OCI-LY7 (cell line): Measurements from ENCODE around the gene OR6N2. TPM values are rescaled to one million over a fixed set of nuclear protein-coding genes. Genes with fewer than 3 reads are reported as not detected.

ENCODE experiments used
- BruUV-seq: library from RNA; stranded (reverse); fragments of 400-500 nt; replicated peaks from 2 replicates; lab custom pipeline; 2021; lab: Mats Ljungman, UMichigan
- CTCF ChIA-PET: fragments of 300-600 bp; sonication (Branson Sonifier 250); formaldehyde crosslinking; loops from one replicate; lab custom pipeline; 2022; ENCODE audit warnings: antibody characterized with exemption; ENCODE audit not compliant: unreplicated experiment; lab: Charles Lee
- POLR2A ChIA-PET: fragments of 300-600 bp; sonication (Branson Sonifier 250); formaldehyde crosslinking; loops from one replicate; lab custom pipeline; 2022; ENCODE audit warnings: antibody characterized with exemption; lab: Charles Lee
- DNase-seq: peaks from one replicate; pipeline ENCODE4 v3.0.0-alpha.2; 2015; ENCODE audit warnings: low spot score
- H2AFZ ChIP-seq: fragments of 200-600 bp; sonication (generic), shearing (Covaris generic); 2 replicates; pipeline ENCODE4 v1.6.1; 2014; ENCODE audit warnings: mild to moderate bottlenecking, antibody characterized with exemption, low read length, moderate library complexity
- H3K27ac ChIP-seq: fragments of 200-600 bp; sonication (generic); 2 replicates; pipeline ENCODE4 v1.5.1; 2014; ENCODE audit warnings: mixed run types, low read depth, mild to moderate bottlenecking, moderate library complexity, low read length, inconsistent platforms; ENCODE audit not compliant: poor library complexity, severe bottlenecking
- H3K36me3 ChIP-seq: fragments of 200-600 bp; sonication (generic); 2 replicates; pipeline ENCODE4 v1.6.1; 2014; ENCODE audit warnings: mild to moderate bottlenecking, antibody characterized with exemption, low read length, moderate library complexity, mixed read lengths; ENCODE audit not compliant: insufficient read depth
- H3K4me1 ChIP-seq: fragments of 200-600 bp; sonication (generic); 2 replicates; pipeline ENCODE4 v1.5.1; 2014; ENCODE audit warnings: mild to moderate bottlenecking, low read length; ENCODE audit not compliant: insufficient read depth, poor library complexity, severe bottlenecking
- H3K4me2 ChIP-seq: fragments of 200-600 bp; sonication (generic); 2 replicates; pipeline ENCODE4 v1.6.1; 2014; ENCODE audit warnings: mild to moderate bottlenecking, low read length
- H3K4me3 ChIP-seq: fragments of 200-600 bp; sonication (generic); 2 replicates; pipeline ENCODE4 v1.5.1; 2014; ENCODE audit warnings: mild to moderate bottlenecking, low read depth, low read length; ENCODE audit not compliant: poor library complexity, severe bottlenecking
- H3K79me2 ChIP-seq: fragments of 200-600 bp; sonication (generic); 2 replicates; pipeline ENCODE4 v1.6.1; 2016; ENCODE audit warnings: low read depth, mild to moderate bottlenecking, low read length, moderate library complexity, mixed read lengths; ENCODE audit not compliant: insufficient read depth
- H3K9me2 ChIP-seq: fragments of 200-600 bp; sonication (generic); 2 replicates; pipeline ENCODE4 v1.6.1; 2016; ENCODE audit warnings: mild to moderate bottlenecking, low read length, mixed read lengths; ENCODE audit not compliant: insufficient read depth
- H3K9me3 ChIP-seq: fragments of 200-600 bp; sonication (generic); 2 replicates; pipeline ENCODE4 v1.6.1; 2014; ENCODE audit warnings: mild to moderate bottlenecking, mixed run types, low read length, mixed read lengths
- H4K20me1 ChIP-seq: fragments of 200-600 bp; sonication (generic); 2 replicates; pipeline ENCODE4 v1.6.1; 2014; ENCODE audit warnings: mild to moderate bottlenecking, antibody characterized with exemption, low read length, moderate library complexity, mixed read lengths; ENCODE audit not compliant: insufficient read depth
- CTCF ChIP-seq: fragments of 200-600 bp; sonication (generic); conservative IDR thresholded peaks from 2 replicates; pipeline ENCODE4 v1.5.1; 2014; ENCODE audit warnings: mild to moderate bottlenecking, antibody characterized with exemption, low read length, moderate library complexity, mixed read lengths
- EZH2phosphoT487 ChIP-seq: fragments of 200-600 bp; sonication (generic); IDR thresholded peaks from 2 replicates; pipeline ENCODE4 v1.6.1; 2018; ENCODE audit warnings: low read depth, borderline replicate concordance, mild to moderate bottlenecking, mixed run types, antibody characterized with exemption, low read length, moderate library complexity, mixed read lengths
- intact Hi-C: fragments of 100-400 bp; cut with micrococcal nuclease; formaldehyde crosslinking; loops from one replicate; pipeline ENCODE4 v1.10.0; 2022; ENCODE audit not compliant: unreplicated experiment
- total RNA-seq, 2 experiments: library from RNA; depleted of rRNA in 1 of 2; stranded (reverse); fragments of >200 nt in 1 of 2; shearing (Covaris generic) in 1 of 2; gene quantifications; 2 replicates each; pipeline ENCODE4 v1.2.3, GENCODE V29; 2014 to 2022

The OR6N2 gene
- total RNA-seq, 2 experiments from 2014 or later, result not detected

GRCh38 chr1:158809256-158809655 is 28.3 kb upstream of the OR6N2 start:
- H3K27ac ChIP-seq, result no peak overlapping the region
- intact Hi-C loops, result no loop called here
- TF ChIP-seq EZH2phosphoT487, result no peak
- TF ChIP-seq CTCF, result no peak
- H4K20me1 ChIP-seq, result no peaks in the 10 kb centered on the region
- CTCF ChIA-PET, result no interaction called here
- DNase-seq, result no peak
- H3K36me3 ChIP-seq, result no peaks in the 10 kb centered on the region
- H2AFZ ChIP-seq, result no peak overlapping the region
- H3K4me3 ChIP-seq, result no peak overlapping the region
- H3K4me2 ChIP-seq, result no peak overlapping the region
- no TSS peak for BruUV-seq
- H3K9me2 ChIP-seq, result no peaks in the 10 kb centered on the region
- POLR2A ChIA-PET, result no interaction called here
- H3K4me1 ChIP-seq, result no peaks in the 10 kb centered on the region
- no peaks in the 10 kb centered on the region for H3K79me2 ChIP-seq
- H3K9me3 ChIP-seq, result no peaks in the 10 kb centered on the region

GRCh38 chr1:158806916-158807536 is 26.0 kb upstream of the OR6N2 start:
- H3K27ac ChIP-seq, result no peak overlapping the region
- TF ChIP-seq CTCF, result no peak
- TF ChIP-seq EZH2phosphoT487, result no peak
- H4K20me1 ChIP-seq, result no peaks in the 10 kb centered on the region
- H2AFZ ChIP-seq, result no peak overlapping the region
- no TSS peak for BruUV-seq
- no peaks in the 10 kb centered on the region for H3K4me1 ChIP-seq
- intact Hi-C loops, result no loop called here
- DNase-seq, result no peak
- POLR2A ChIA-PET, result interaction anchor here (0.7 to 1.3 kb wide), 3 partner anchors 11 to 42 kb away, joined by 3 to 4 read pairs (median 3); no protein-coding TSS in a partner anchor
- H3K79me2 ChIP-seq, result no peaks in the 10 kb centered on the region
- no peaks in the 10 kb centered on the region for H3K9me3 ChIP-seq
- CTCF ChIA-PET, result no interaction called here
- no peak overlapping the region for H3K4me3 ChIP-seq
- no peak overlapping the region for H3K4me2 ChIP-seq
- no peaks in the 10 kb centered on the region for H3K36me3 ChIP-seq
- no peaks in the 10 kb centered on the region for H3K9me2 ChIP-seq

- Histone ChIP-seq H3K9me3 (no peaks in the 10 kb centered on the region), H4K20me1 (no peaks in the 10 kb centered on the region), H3K4me3 (no peak overlapping the region), H3K4me2 (no peak overlapping the region), H2AFZ (no peak overlapping the region), H3K9me2 (no peaks in the 10 kb centered on the region), H3K79me2 (no peaks in the 10 kb centered on the region), H3K27ac (no peak overlapping the region), H3K36me3 (no peaks in the 10 kb centered on the region), H3K4me1 (no peaks in the 10 kb centered on the region)
- TF ChIP-seq EZH2phosphoT487 (no peak), CTCF (no peak)
- ChIA-PET POLR2A (no interaction called here), CTCF (no interaction called here)
- DNase-seq, result no peak
- no TSS peak for BruUV-seq
- intact Hi-C loops, result no loop called here
Observed at GRCh38 chr1:158803678-158804077, 22.7 kb upstream of the OR6N2 start.
